Effector memory CD8-positive, alpha-beta T cell (primary cell): ENCODE measurements around the gene CXXC5.

Experiments used
- ATAC-seq: fragments of 150-1000 bp; cut with Tn5 transposase; replicated peaks from 2 replicates; pipeline ENCODE4 v1.10.0; 2021; ENCODE audit warnings: mild to moderate bottlenecking, moderate library complexity
- DNase-seq, 3 experiments: peaks; one replicate each; pipeline ENCODE4 v3.0.0; 2021
- H3K27ac Mint-ChIP-seq, 2 donors: one replicate each; pipeline ENCODE4 v1.8.0; 2022; ENCODE audit warnings: mild to moderate bottlenecking in 2 of 2, mixed read lengths in 2 of 2, moderate library complexity in 2 of 2
- H3K27me3 Mint-ChIP-seq, 2 donors: one replicate each; pipeline ENCODE4 v1.8.0; 2022; ENCODE audit warnings: mixed read lengths in 2 of 2
- H3K36me3 Mint-ChIP-seq: one replicate; pipeline ENCODE4 v1.8.0; 2022; ENCODE audit warnings: mild to moderate bottlenecking, moderate library complexity, mixed read lengths; ENCODE audit not compliant: insufficient read depth
- H3K4me1 Mint-ChIP-seq, 2 donors: one replicate each; pipeline ENCODE4 v1.8.0; 2022; ENCODE audit warnings: low read depth in 2 of 2, mixed read lengths in 2 of 2
- H3K4me3 Mint-ChIP-seq, 2 donors: one replicate each; pipeline ENCODE4 v1.8.0; 2022; ENCODE audit warnings: mild to moderate bottlenecking in 2 of 2, mixed read lengths in 2 of 2, moderate library complexity in 2 of 2
- H3K9me3 Mint-ChIP-seq, 2 donors: one replicate each; pipeline ENCODE4 v1.8.0; 2022; ENCODE audit warnings: mixed read lengths in 2 of 2

CXXC5 gene

DNA sequence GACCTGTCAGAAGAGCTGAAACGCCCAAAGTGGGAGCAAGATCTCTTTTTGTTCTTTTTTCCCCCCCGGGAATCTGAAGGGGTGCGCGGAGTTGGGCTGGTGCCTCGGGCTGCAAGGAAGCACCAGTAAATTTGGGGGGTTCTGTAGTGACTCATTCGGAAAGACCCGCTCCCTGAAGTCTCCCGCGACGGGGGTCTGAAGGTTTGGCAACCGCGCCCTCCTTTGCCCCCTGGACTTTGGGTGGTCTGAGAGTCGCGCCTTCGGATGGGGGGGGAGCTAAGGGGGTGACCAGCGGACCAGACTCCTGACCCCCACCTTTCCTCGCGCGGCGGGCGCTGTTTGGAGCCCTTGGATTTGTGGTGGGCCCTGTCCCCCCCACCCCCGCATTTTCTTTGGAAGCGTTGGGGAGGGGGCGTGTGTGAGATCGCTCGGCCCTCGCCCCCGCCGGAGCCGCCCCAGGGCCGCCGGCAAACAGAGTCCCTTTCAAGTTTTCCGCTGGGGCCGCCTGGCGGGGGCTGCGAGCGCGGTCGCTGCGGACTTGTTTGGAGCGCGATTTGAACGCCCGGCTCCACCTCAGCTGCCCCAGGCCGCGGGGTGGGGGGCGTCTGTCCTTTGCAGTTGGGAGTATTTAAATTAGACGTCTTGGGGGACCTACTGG is 2.0 kb downstream of the CXXC5 start:
- peak overlapping the region; percentile 85 to 87 for H3K27ac Mint-ChIP-seq

DNA sequence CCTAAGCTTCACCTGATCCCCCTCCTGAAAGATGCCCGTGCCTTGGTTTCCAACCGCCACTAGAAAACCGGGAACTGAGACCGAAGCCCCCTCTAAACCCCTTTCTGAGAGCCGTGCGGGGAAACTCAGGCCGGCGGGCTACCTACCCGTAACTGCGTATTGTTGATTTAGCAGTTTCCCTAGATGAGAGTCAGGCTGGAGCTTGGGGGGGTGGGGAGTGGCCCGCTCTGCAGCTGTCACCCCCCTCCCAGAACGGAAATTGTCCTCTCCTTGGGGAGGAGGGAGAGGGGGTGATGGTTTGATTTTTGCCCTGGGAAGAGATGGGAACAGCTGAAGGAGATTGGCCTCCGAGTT is 2.5 kb downstream of the CXXC5 start:
- peaks cover 6 to 26% of the 10 kb centered on the region in 2 donors for H3K27me3 Mint-ChIP-seq
- no peak for ATAC-seq
- no peaks in the 10 kb centered on the region for H3K9me3 Mint-ChIP-seq
- peak overlapping the region; percentile 89 to 98 for H3K4me3 Mint-ChIP-seq
- peak overlapping the region in 1 of 2 donors; percentile 3 for H3K27ac Mint-ChIP-seq
- no peak for DNase-seq
- peaks cover 31 to 47% of the 10 kb centered on the region in 2 donors for H3K4me1 Mint-ChIP-seq
- peaks cover 4% of the 10 kb centered on the region for H3K36me3 Mint-ChIP-seq

More for the DNA sequence above, 2.0 kb downstream of the CXXC5 start:
- peak overlapping the region; percentile 89 to 98 for H3K4me3 Mint-ChIP-seq
- no peaks in the 10 kb centered on the region for H3K9me3 Mint-ChIP-seq
- no peak for DNase-seq
- peaks cover 6 to 26% of the 10 kb centered on the region in 2 donors for H3K27me3 Mint-ChIP-seq
- H3K4me1 Mint-ChIP-seq, result peaks cover 31 to 46% of the 10 kb centered on the region in 2 donors
- H3K36me3 Mint-ChIP-seq, result peaks cover 4% of the 10 kb centered on the region
- ATAC-seq, result no peak

DNA sequence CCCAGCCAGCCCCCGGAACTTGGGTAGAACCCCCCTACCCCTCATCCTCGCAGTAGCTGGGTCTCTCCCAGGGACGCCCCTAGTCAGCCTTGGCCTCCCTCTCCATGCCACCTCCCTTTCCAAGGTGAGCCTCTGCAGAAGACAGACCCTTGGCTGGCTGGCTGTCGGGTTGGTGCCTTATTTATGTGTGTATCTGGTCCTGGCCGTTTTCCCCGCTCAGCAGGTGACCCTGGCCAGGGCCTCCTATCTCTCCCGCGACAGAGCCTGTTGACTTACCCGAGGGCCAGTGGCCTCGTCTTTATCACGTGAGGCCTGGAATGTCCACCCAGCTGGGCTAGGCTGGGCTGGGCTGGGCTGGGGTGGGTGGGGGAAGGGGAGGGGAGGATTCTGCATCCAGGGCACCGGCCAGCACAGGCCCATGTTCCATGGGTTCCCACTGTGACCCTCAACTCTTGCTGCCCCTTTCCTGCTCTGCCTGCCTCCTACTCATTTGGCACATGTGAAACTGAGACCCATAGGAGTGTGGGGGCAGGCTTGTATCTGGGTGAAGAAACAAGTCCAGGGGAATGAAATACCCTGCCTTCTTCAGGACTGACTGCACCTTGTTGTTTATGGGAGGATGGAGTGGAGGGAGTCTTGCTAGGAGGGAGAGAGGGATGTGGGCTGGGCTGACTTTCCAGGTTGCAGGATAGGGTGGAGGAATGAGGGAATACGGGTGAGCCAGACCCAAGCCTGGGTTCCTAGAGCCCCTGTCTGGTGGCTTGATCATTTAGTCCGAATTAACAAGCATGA is 3.1 kb downstream of the CXXC5 start:
- Mint-ChIP-seq H3K4me1 (peaks cover 31 to 49% of the 10 kb centered on the region in 2 donors), H3K36me3 (peaks cover 4% of the 10 kb centered on the region), H3K27ac (peak overlapping the region in 1 of 2 donors; percentile 3), H3K4me3 (peak overlapping the region; percentile 89 to 98), H3K27me3 (peaks cover 6 to 26% of the 10 kb centered on the region in 2 donors), H3K9me3 (no peaks in the 10 kb centered on the region)
- no peak for DNase-seq
- ATAC-seq, result no peak

DNA sequence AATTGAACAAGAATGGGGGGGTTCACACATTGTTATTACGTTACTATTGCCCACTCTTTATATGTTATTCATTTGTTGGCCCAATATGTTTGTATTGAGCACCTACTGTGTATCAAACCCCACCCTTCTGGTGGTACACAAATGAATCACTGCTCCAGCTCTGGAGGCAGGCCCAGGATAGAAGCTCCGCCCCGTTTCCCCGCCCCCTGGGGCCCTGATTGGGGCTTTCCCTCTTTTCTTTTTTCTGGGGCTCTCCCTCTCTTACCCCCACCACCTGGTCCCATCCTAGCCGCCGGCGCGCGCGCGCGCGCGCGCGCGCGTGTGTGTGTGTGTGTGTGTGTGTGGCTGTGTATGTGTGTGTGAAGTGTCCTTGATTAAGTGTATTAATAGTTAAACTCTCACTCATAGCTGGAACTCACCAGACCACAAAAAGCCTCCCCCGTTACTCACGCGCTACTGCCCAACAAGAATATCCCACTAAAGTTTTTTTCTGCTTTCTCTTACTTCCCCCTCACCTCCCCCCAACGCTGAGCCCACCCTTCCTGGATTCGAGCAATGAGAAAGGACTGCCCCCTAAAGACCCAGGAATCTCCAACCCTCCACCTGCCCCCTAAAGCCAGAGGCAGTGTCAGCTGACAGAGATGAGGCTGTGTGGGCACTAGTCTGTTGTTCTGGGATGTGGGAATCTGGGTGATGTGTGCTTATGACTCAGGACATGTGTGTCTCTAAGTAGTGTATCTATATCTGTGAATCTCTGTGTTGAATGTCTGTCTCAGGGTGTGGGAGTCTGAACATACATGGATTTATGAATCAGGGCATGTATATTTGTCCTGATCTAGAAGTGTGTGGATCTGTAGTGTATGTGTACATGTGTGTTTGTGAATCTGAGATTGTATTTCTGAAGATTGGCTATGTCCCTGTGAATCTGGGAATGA is 4.0 kb downstream of the CXXC5 start:
- Mint-ChIP-seq H3K4me1 (peaks cover 32 to 49% of the 10 kb centered on the region in 2 donors), H3K36me3 (no peaks in the 10 kb centered on the region), H3K9me3 (no peaks in the 10 kb centered on the region), H3K27ac (peak overlapping the region; percentile 3 to 62), H3K27me3 (peaks cover 6 to 26% of the 10 kb centered on the region in 2 donors), H3K4me3 (peak overlapping the region; percentile 57 to 98)
- peak; percentile 61 for ATAC-seq
- peak; percentile 72 to 79 (median 76) for DNase-seq

DNA sequence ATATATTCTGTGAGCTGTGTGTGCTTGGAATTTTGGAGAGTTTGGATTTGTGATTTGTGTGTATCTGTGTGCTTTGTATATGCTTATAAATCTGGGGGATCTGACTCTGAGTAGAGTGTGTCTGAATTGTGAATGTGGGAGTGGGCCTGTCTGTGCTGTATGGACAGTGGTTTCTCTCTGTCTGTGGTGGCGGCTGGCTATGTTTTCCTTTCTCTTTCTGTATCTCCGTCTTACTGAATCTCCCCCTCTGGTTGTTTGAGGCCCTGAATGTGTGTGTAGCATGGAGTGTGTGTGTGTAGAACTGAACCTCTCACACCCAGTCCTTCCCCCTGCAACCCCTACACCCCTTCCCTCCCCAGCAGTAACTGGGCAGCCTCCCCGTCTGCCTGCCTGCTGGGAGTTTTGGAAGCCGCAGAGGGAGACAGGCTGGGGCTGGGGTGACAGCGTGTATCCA is 4.7 kb downstream of the CXXC5 start:
- ATAC-seq (peak; percentile 45), DNase-seq (no peak)
- H3K4me3 Mint-ChIP-seq, result peak overlapping the region; percentile 57 to 98
- H3K27ac Mint-ChIP-seq, result peak overlapping the region; percentile 3 to 62
- no peaks in the 10 kb centered on the region for H3K9me3 Mint-ChIP-seq
- peaks cover 6 to 26% of the 10 kb centered on the region in 2 donors for H3K27me3 Mint-ChIP-seq
- peaks cover 38 to 52% of the 10 kb centered on the region in 2 donors for H3K4me1 Mint-ChIP-seq
- peaks cover 2% of the 10 kb centered on the region for H3K36me3 Mint-ChIP-seq

DNA sequence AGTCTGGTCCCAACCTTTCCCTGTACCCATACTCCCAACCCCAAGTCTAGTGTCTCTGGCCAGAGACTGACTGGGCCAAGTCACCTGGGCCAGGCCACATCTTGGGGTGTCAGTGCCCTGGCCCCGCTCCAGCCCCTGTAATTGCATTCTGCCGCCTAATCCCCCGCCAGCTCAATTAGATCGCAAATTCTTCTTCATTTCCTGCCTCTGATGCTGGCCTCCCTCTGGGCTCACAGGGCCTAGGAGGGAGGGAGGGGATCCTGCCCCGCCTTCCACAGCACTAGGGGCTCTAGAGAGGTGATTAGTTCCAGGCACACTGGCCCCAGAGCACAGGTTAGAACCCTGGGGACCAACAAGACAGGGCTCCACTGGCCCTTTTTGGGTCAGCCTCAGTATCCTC is 5.5 kb downstream of the CXXC5 start:
- peak overlapping the region; percentile 3 to 77 for H3K27ac Mint-ChIP-seq
- no peak for ATAC-seq
- peaks cover 42 to 57% of the 10 kb centered on the region in 2 donors for H3K4me1 Mint-ChIP-seq
- no peak for DNase-seq
- peaks cover 2% of the 10 kb centered on the region for H3K36me3 Mint-ChIP-seq
- H3K27me3 Mint-ChIP-seq, result peaks cover 6 to 26% of the 10 kb centered on the region in 2 donors
- peak overlapping the region; percentile 44 to 57 for H3K4me3 Mint-ChIP-seq
- no peaks in the 10 kb centered on the region for H3K9me3 Mint-ChIP-seq

DNA sequence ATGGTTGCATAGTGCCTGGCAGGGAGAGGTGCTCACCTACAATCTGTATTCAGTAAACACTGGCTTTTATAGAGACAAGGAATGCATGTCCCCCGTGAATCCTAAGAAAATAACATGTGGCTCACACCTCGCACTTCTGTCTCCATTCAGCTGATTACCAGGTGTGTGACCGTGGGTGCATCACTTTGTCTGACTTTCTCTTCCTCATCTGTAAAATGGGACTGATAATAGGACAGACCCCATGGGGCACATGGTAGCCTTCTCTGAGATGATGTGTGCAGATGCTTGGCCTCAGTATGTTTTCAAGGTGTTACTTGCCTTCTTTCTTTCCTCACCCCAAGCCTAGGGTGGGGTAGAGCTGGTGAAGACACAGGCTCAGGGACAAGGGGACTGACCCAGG is 6.3 kb downstream of the CXXC5 start:
- H3K27ac Mint-ChIP-seq, result peak overlapping the region; percentile 3 to 77
- no peaks in the 10 kb centered on the region for H3K9me3 Mint-ChIP-seq
- ATAC-seq, result no peak
- peaks cover 46 to 62% of the 10 kb centered on the region in 2 donors for H3K4me1 Mint-ChIP-seq
- DNase-seq, result no peak
- peak overlapping the region in 1 of 2 donors; percentile 44 for H3K4me3 Mint-ChIP-seq
- H3K36me3 Mint-ChIP-seq, result peaks cover 2% of the 10 kb centered on the region
- H3K27me3 Mint-ChIP-seq, result peaks cover 6 to 24% of the 10 kb centered on the region in 2 donors

DNA sequence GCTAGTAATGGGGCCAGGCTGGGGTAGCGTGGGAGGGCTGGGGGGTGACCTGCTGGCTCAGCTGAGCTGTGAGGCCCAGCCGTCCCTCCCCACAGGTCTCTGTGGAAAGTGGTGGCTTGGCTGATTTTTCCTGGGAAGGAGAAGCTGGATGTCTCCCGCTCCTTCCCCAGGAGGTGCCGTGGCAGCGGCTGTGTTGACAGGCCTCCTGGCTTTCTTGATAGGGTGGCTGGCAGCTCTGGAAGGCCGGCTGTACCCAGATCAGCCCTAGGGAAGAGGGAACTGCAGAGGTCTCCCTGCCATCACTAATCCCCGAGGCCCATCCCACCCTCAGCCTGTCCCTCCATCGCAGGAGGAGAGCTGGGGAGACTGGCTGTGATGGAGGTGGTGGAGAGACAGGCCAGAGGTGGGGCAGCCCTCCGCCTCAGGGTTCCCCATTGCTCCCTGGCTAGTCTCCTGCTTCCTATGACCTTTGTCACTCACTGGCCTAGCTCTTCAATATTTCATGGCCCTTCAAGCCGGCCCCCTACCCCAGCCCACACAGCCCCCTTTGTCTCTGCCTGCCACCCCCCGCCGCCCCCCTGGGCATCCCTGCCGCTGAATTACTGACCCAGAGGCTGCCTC is 6.8 kb downstream of the CXXC5 start:
- DNase-seq, result no peak
- Mint-ChIP-seq H3K9me3 (no peaks in the 10 kb centered on the region), H3K4me1 (peaks cover 41 to 58% of the 10 kb centered on the region in 2 donors), H3K36me3 (peaks cover 2% of the 10 kb centered on the region), H3K4me3 (no peak overlapping the region), H3K27me3 (peaks cover under 1 to 19% of the 10 kb centered on the region in 2 donors), H3K27ac (peak overlapping the region; percentile 3 to 77)
- ATAC-seq, result no peak

DNA sequence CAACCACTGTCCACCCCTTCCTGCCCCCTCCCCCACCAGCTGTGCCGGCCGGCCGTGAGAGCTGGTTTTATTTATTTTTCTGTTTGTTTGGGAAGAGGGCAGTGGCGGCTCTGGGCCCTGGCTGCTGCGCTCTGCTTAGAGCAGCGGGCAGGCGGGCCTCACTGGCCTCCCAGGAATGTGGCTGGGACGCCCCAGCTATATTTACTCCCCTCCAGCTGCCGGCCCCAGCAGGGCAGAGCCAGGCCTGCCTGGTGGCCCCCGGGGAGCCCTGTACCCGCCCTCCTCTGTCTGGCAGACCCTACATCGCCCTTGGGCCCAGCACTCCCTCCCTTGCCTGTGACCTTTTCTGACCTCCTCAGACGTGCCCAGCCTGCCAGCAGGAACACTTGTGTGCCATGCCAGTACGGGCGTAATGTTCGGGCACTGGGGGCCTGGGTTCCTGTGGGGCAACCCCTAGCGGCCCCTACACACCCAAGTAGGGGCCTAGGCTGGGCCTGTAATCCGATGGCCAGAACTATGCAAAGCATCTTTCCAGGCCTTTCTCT is 7.7 kb downstream of the CXXC5 start:
- DNase-seq (no peak), ATAC-seq (no peak)
- peaks cover 0 to 17% of the 10 kb centered on the region in 2 donors for H3K27me3 Mint-ChIP-seq
- peaks cover 2% of the 10 kb centered on the region for H3K36me3 Mint-ChIP-seq
- no peaks in the 10 kb centered on the region for H3K9me3 Mint-ChIP-seq
- peaks cover 37 to 55% of the 10 kb centered on the region in 2 donors for H3K4me1 Mint-ChIP-seq
- no peak overlapping the region for H3K27ac Mint-ChIP-seq
- peak overlapping the region in 1 of 2 donors; percentile 45 for H3K4me3 Mint-ChIP-seq

DNA sequence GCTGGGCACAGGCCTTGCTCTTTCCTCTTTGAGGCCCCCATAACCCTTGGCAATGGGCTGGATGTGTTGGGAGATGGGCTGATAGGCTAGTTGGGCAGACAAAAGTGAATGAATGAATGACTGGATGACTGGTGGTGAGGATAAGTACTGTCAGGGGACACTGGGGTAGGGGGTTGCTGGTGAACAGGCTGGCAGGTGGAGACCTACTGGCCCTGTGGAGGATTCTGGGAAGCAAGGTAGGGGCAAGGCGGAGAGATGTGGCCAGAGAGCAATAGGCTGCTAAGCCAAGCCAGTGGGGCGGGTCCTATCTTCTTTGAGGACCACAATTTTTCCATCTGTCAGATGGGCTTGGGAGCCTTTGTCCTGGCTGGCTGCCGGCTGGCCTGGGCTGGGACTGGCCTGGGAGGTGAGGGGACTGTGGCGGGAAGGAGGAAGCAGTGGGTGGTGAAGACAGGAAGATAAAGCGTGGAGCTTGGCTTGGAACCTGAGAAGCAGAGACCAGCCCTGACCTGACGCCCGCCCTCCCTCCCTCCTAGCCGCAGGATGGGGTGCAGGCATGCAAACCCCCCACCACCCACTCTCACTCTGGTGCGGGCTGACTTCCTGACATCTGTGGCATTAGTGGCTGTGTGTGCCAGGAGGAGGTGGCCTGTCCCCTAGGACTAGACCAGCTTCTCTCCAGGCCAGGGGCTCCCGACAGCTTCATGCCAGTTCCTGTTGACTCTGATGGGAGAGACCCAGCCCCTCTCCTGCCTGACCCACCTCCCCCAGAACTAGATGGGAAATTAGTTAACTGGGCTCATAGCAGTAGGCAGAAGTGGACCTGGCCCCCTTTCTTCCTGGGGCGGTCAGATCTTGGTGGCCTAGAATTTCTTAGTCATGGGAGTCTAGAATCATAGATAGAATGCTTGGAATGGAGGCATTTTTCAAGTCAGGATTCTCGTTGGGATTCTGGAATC is 9.5 kb downstream of the CXXC5 start:
- Mint-ChIP-seq H3K27me3 (peaks cover 0 to 7% of the 10 kb centered on the region in 2 donors), H3K4me1 (peaks cover 35 to 54% of the 10 kb centered on the region in 2 donors), H3K4me3 (peak overlapping the region; percentile 49 to 58), H3K9me3 (no peaks in the 10 kb centered on the region), H3K27ac (peak overlapping the region; percentile 27 to 87), H3K36me3 (peaks cover 4% of the 10 kb centered on the region)
- DNase-seq, result no peak
- ATAC-seq, result peak; percentile 35

DNA sequence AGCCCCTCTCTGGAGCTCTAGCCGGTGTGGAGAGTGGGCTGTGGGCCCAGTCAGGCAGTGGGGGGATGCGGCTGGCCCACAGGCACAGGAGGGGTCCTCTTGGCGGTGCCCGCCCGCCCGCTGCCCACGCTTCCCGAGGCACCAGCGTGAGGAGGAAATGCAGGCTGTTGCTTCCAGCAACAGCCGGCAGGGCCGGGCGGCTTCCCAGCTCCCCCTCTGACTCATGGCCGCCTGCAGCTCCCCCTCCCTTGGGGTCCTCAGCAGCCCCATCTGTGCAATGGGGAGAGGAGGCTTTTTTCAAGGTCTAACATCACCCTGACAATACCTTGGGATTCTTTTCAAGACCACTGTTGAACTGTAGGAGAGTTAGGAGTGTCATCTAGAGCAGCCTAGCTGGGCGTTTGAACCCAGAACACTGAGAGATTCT is 10.4 kb downstream of the CXXC5 start:
- Mint-ChIP-seq H3K9me3 (no peaks in the 10 kb centered on the region), H3K4me3 (peak overlapping the region in 1 of 2 donors; percentile 68), H3K27ac (peak overlapping the region in 1 of 2 donors; percentile 83), H3K4me1 (peaks cover 37 to 53% of the 10 kb centered on the region in 2 donors), H3K27me3 (no peaks in the 10 kb centered on the region), H3K36me3 (peaks cover 5% of the 10 kb centered on the region)
- no peak for DNase-seq
- no peak for ATAC-seq
